ENCODE results near the gene TRIM43B.
"Not testable (repeated sequence)": the region's sequence is repeated elsewhere in the genome, so short reads cannot be mapped to it uniquely, and the experiment has no call there.

Gene TRIM43B

GRCh38 chr2:95433373-95433772 lies 51.2 kb downstream of the TRIM43B start:
- DNase-seq = not testable (repeated sequence)

- DNase-seq = not testable (repeated sequence)
Observed at GRCh38 chr2:95429748-95430467, 54.6 kb downstream of the TRIM43B start.

GRCh38 chr2:95427196-95427867 lies 57.2 kb downstream of the TRIM43B start:
- not testable (repeated sequence) for DNase-seq

Measured in midbrain (tissue), 1 donor.